Tibial nerve (tissue), 4 donors: ENCODE measurements around the gene DAP.

ENCODE experiments used
- CTCF ChIP-seq, 5 experiments: fragments of 200-600 bp in 3 of 5; fragments of 450-650 bp in 2 of 5; sonication (generic) in 3 of 5; IDR thresholded peaks; one replicate each; pipeline ENCODE4 v1.5.1; 2016 to 2019; ENCODE audit warnings: antibody characterized with exemption in 5 of 5, mild to moderate bottlenecking in 3 of 5, moderate library complexity in 2 of 5
- EP300 ChIP-seq, 2 donors: sonication (generic); formaldehyde crosslinking; IDR thresholded peaks; one replicate each; pipeline ENCODE4 v1.6.1; 2017; ENCODE audit warnings: antibody characterized with exemption in 2 of 2, mild to moderate bottlenecking in 1 of 2
- POLR2A ChIP-seq, 2 donors: fragments of 450-650 bp; IDR thresholded peaks; one replicate each; pipeline ENCODE4 v1.6.1; 2017; ENCODE audit warnings: antibody characterized with exemption in 2 of 2, mild to moderate bottlenecking in 2 of 2, moderate library complexity in 2 of 2

GRCh38 chr5:10669983-10670382 lies 91.1 kb downstream of the DAP start:
- no peak for TF ChIP-seq POLR2A (IDR thresholded peaks at IDR 0.05)
- TF ChIP-seq EP300 (IDR thresholded peaks at IDR 0.05): no peak
- TF ChIP-seq CTCF (IDR thresholded peaks at IDR 0.05): no peak
